Stomach (tissue), 4 donors: Measurements from ENCODE around the gene TMIGD1.
"Not testable (repeated sequence)": the region's sequence is repeated elsewhere in the genome, so short reads cannot be mapped to it uniquely, and the experiment has no call there.

Experiments
- EP300 ChIP-seq: sonication (generic); formaldehyde crosslinking; IDR thresholded peaks from one replicate; pipeline ENCODE4 v1.6.1; 2017; ENCODE audit warnings: antibody characterized with exemption
- POLR2A ChIP-seq, 4 donors: fragments of 450-650 bp; IDR thresholded peaks; one replicate each; pipeline ENCODE4 v1.6.1; 2016; ENCODE audit warnings: antibody characterized with exemption in 4 of 4, control low read depth in 2 of 4, mild to moderate bottlenecking in 1 of 4, moderate library complexity in 1 of 4
- POLR2AphosphoS5 ChIP-seq, 3 donors: sonication (generic); formaldehyde crosslinking; IDR thresholded peaks; one replicate each; pipeline ENCODE4 v1.6.1; 2016; ENCODE audit warnings: antibody characterized with exemption in 3 of 3
- TF ChIP-seq, protein P1 (sequence below), 7 experiments: fragments of 450-650 bp in 4 of 7; fragments of 200-600 bp in 3 of 7; sonication (generic) in 3 of 7; IDR thresholded peaks; one replicate each; pipeline ENCODE4 v1.5.1; 2016 to 2019; ENCODE audit warnings: antibody characterized with exemption in 7 of 7, control low read depth in 2 of 7, mild to moderate bottlenecking in 1 of 7

- TF ChIP-seq POLR2A (IDR thresholded peaks at IDR 0.05); POLR2AphosphoS5 (IDR thresholded peaks at IDR 0.05); EP300: not testable (repeated sequence)
- TF ChIP-seq, protein P1, sequence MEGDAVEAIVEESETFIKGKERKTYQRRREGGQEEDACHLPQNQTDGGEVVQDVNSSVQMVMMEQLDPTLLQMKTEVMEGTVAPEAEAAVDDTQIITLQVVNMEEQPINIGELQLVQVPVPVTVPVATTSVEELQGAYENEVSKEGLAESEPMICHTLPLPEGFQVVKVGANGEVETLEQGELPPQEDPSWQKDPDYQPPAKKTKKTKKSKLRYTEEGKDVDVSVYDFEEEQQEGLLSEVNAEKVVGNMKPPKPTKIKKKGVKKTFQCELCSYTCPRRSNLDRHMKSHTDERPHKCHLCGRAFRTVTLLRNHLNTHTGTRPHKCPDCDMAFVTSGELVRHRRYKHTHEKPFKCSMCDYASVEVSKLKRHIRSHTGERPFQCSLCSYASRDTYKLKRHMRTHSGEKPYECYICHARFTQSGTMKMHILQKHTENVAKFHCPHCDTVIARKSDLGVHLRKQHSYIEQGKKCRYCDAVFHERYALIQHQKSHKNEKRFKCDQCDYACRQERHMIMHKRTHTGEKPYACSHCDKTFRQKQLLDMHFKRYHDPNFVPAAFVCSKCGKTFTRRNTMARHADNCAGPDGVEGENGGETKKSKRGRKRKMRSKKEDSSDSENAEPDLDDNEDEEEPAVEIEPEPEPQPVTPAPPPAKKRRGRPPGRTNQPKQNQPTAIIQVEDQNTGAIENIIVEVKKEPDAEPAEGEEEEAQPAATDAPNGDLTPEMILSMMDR (IDR thresholded peaks at IDR 0.05): not testable (repeated sequence)
Measured at GRCh38 chr17:30343244-30343643, 9.4 kb upstream of the TMIGD1 start.
